NT2/D1 (cell line): ENCODE results near the gene SERPINF2.
"Not testable (repeated sequence)": the region's sequence is repeated elsewhere in the genome, so short reads cannot be mapped to it uniquely, and the experiment has no call there.

ENCODE experiments used
- DNase-seq: peaks from one replicate; pipeline ENCODE4 v3.0.0-alpha.2; 2011; ENCODE audit warnings: low read depth, low spot score
- H3K27me3 ChIP-seq: 2 replicates; pipeline ENCODE4 v1.6.0; 2011; ENCODE audit warnings: mild to moderate bottlenecking; ENCODE audit not compliant: insufficient read length, insufficient read depth
- H3K36me3 ChIP-seq: 2 replicates; pipeline ENCODE4 v1.6.1; 2011; ENCODE audit warnings: mild to moderate bottlenecking, low read length, mixed read lengths; ENCODE audit not compliant: insufficient read depth, insufficient read length
- H3K4me1 ChIP-seq: 2 replicates; pipeline ENCODE4 v1.5.1; 2011; ENCODE audit not compliant: insufficient read depth, insufficient read length
- H3K4me3 ChIP-seq: 2 replicates; pipeline ENCODE4 v1.5.1; 2011; ENCODE audit warnings: low read depth; ENCODE audit not compliant: insufficient read length
- H3K9ac ChIP-seq: 2 replicates; pipeline ENCODE4 v1.6.0; 2011; ENCODE audit warnings: low read depth; ENCODE audit not compliant: insufficient read length
- H3K9me3 ChIP-seq: 2 replicates; pipeline ENCODE4 v1.5.1; 2011; ENCODE audit warnings: mild to moderate bottlenecking, low read length; ENCODE audit not compliant: insufficient read depth
- SUZ12 ChIP-seq: IDR thresholded peaks from 2 replicates; pipeline ENCODE4 v1.6.1; 2011; ENCODE audit not compliant: insufficient read length, insufficient read depth; ENCODE audit errors: extremely low read depth
- YY1 ChIP-seq: IDR thresholded peaks from 2 replicates; pipeline ENCODE4 v1.6.1; 2011; ENCODE audit not compliant: insufficient read length, insufficient read depth
- ZNF274 ChIP-seq: IDR thresholded peaks from 2 replicates; pipeline ENCODE4 v1.6.1; 2011; ENCODE audit warnings: mild to moderate bottlenecking, low read depth, low read length

The SERPINF2 gene

GRCh38 chr17:1707107-1707506 is 35.6 kb upstream of the SERPINF2 start:
- H3K27me3 ChIP-seq = peaks cover 3% of the 10 kb centered on the region
- no peak overlapping the region for H3K4me3 ChIP-seq
- TF ChIP-seq YY1 (no peak), ZNF274 (no peak), SUZ12 (no peak)
- DNase-seq = no peak
- H3K9me3 ChIP-seq = no peaks in the 10 kb centered on the region
- no peaks in the 10 kb centered on the region for H3K4me1 ChIP-seq
- H3K36me3 ChIP-seq = peaks cover 5% of the 10 kb centered on the region
- H3K9ac ChIP-seq = no peak overlapping the region

GRCh38 chr17:1708791-1709346 is 33.8 kb upstream of the SERPINF2 start:
- H3K27me3 ChIP-seq, H3K9me3 ChIP-seq, H3K4me3 ChIP-seq, H3K9ac ChIP-seq, DNase-seq: not testable (repeated sequence)
- peaks cover 13% of the 10 kb centered on the region for H3K4me1 ChIP-seq
- peaks cover 23% of the 10 kb centered on the region for H3K36me3 ChIP-seq

DNA sequence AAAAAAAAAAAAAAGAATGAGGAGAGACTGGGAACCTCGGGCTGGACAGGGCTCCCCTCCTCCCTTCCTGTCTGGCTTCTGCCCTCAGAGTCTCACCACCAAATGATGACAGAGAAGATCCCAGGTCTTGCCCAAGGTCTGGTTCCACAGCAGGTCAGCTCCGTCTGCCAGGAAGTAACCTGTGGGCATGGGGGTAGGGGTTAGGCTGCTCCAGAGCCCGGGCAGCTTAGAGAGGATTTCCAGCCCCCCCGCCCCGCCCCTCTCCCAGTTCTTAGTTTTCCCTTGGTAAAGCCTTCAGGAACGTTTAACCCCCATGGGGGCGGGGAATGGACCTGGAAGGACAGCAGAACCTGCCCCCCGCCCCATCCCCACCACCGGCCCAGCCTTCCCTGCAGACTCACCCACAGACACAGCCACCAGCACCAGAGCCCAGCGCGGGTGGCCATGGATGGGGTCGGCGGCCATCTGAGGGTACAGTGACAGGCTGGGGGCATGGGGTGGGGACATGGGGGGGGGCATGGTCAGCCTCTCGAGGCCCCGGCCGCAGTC is 33.2 kb upstream of the SERPINF2 start:
- Histone ChIP-seq H3K36me3 (peaks cover 27% of the 10 kb centered on the region), H3K9me3 (no peaks in the 10 kb centered on the region), H3K9ac (peak overlapping the region; percentile 67), H3K27me3 (peaks cover 3% of the 10 kb centered on the region), H3K4me1 (peaks cover 15% of the 10 kb centered on the region), H3K4me3 (peak overlapping the region; percentile 50)
- TF ChIP-seq SUZ12 = no peak
- TF ChIP-seq ZNF274 = no peak
- no peak for TF ChIP-seq YY1
- no peak for DNase-seq

GRCh38 chr17:1709971-1710806 is 32.5 kb upstream of the SERPINF2 start, which contains the start of gene TLCD2:
TLCD2 (minus strand) TSS chr17:1710377; CDS start chr17:1710242, 135 bp downstream.
- peak within 1 kb of the TSS; percentile 67 for H3K9ac ChIP-seq
- no peaks in the 10 kb centered on the region for H3K9me3 ChIP-seq
- H3K27me3 ChIP-seq = peaks cover 3% of the 10 kb centered on the region
- peaks cover 27% of the 10 kb centered on the region for H3K36me3 ChIP-seq
- no peak for DNase-seq
- H3K4me3 ChIP-seq = peak within 1 kb of the TSS; percentile 50
- peaks cover 18% of the 10 kb centered on the region for H3K4me1 ChIP-seq
- TF ChIP-seq ZNF274 (no peak), YY1 (no peak), SUZ12 (no peak)

DNA sequence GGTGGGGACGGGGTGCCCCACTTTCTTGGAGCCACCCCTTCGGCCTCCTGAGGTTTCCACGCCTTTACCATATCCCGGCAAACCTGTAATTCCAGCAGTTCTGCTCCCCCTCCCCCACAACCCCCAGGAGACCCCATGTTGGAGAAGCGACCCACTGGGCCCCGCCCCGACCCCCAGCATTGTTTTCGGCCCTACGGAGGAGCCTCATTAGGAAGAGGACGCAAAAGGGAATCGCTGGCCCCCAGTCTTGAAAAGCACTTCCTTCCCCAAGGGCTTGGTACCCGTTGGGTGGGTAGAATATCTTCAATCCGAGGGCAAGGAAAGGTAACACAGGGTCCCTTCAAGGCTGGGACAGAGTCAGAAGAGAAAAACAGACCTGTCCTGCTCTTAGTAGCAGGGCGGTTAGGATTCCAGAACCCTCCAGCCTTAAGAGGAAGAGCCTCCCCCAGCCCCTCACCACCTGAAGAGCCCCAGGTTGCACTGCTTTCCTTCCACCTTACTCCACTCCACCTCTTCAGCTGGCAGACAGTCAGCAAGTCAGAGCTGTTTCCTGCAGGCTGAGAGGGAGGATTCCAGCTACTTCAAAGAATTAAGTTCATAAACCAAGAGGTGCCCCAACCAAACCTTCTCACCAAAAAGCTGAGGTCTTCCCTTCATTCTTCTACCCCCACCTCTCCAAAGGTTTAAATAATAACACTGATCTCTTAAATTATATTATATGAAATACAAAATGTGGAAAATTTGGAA is 31.7 kb upstream of the SERPINF2 start:
- peak overlapping the region; percentile 67 for H3K9ac ChIP-seq
- H3K27me3 ChIP-seq = peaks cover 3% of the 10 kb centered on the region
- peaks cover 27% of the 10 kb centered on the region for H3K36me3 ChIP-seq
- TF ChIP-seq SUZ12 (no peak), ZNF274 (no peak), YY1 (no peak)
- H3K4me3 ChIP-seq = peak overlapping the region; percentile 50
- DNase-seq = no peak
- no peaks in the 10 kb centered on the region for H3K9me3 ChIP-seq
- H3K4me1 ChIP-seq = peaks cover 18% of the 10 kb centered on the region

GRCh38 chr17:1711804-1712203 is 30.9 kb upstream of the SERPINF2 start:
- Histone ChIP-seq H3K9ac (no peak overlapping the region), H3K36me3 (peaks cover 27% of the 10 kb centered on the region), H3K4me3 (no peak overlapping the region), H3K27me3 (peaks cover 3% of the 10 kb centered on the region), H3K9me3 (no peaks in the 10 kb centered on the region), H3K4me1 (peaks cover 18% of the 10 kb centered on the region)
- no peak for DNase-seq
- no peak for TF ChIP-seq SUZ12

DNA sequence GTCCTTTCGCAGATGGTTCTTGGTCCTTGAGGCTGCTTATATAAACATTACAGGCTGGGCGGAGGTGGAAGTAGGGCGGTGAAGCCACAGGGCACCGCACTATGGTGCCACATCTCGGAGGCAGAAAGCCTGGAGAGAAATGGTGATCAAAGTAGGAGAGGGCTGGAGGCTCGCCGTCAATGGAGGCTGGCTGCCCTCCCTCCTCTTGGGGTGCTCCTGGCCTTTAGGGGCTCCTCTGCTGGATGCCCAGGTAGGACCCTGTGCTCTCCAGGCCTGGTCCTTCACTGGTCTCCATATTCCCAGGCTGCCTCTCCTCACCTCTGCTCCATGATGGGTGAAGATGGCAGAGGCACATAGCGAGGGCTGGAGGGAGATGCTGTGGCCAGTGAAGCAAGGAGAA is 30.4 kb upstream of the SERPINF2 start:
- Histone ChIP-seq H3K27me3 (peaks cover 3% of the 10 kb centered on the region), H3K4me1 (peaks cover 18% of the 10 kb centered on the region), H3K9ac (peak overlapping the region; percentile 64), H3K36me3 (peaks cover 27% of the 10 kb centered on the region), H3K4me3 (no peak overlapping the region), H3K9me3 (no peaks in the 10 kb centered on the region)
- TF ChIP-seq SUZ12 (no peak), YY1 (no peak), ZNF274 (no peak)
- no peak for DNase-seq
